Prostate gland (tissue), 2 donors: ENCODE data around the gene TMEM151A.

ENCODE experiments used
- CTCF ChIP-seq, 4 experiments: fragments of 200-600 bp in 2 of 4; fragments of 450-650 bp in 2 of 4; sonication (generic) in 2 of 4; IDR thresholded peaks; 1 replicate in 3 of 4; 2 replicates in 1 of 4; pipeline ENCODE4 v1.5.1; 2016 to 2019; ENCODE audit warnings: antibody characterized with exemption in 4 of 4, mild to moderate bottlenecking in 2 of 4, moderate library complexity in 2 of 4
- POLR2A ChIP-seq: fragments of 450-650 bp; IDR thresholded peaks from one replicate; pipeline ENCODE4 v1.6.1; 2016; ENCODE audit warnings: antibody characterized with exemption, mild to moderate bottlenecking

DNA sequence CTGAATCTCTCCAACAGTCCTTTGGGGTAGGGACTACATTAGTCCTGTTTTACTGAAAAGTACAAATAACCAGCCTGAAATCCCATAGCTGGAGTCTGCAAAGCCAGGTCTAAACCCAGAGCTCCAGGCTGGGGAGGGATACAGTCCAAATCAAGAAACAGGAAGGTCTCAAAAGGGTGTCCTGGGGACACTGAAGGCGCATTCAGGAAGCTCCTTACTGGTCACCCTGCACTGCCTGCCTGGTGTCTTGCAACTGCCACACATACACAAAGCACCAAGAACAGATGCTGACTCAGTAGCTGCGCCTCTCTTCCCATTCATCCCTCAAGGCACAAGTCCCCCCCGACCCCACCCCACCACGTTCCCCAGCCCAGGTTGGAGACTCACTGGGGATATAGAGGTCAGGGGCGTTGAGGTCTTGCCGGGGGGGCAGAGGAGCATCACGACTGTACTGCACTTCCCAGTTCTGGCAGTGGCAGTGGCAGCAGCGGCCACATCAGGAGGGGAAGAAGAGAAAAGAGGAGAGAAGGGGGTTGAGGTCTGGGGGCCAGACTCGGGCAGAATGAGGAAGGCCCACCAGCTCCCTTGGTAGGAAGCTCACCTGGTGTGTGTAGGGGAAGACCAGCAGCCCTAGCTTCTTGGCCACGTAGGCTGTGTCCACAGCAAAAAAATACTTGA lies 4.3 kb upstream of the TMEM151A start:
- TF ChIP-seq CTCF (IDR thresholded peaks at IDR 0.05) (no peak), POLR2A (no peak)
